ENCODE measurements around the gene THAP11. TPM values are rescaled to one million over a fixed set of nuclear protein-coding genes. Genes with fewer than 3 reads are reported as not detected.

THAP11 gene
- total and polyA plus RNA-seq, 2 of the 13 experiments (the other 11 are each of a cell fraction or from before 2014, with no cell fraction given) = 44.2 to 53.4 TPM

- peak; percentile 15 for TF ChIP-seq MEIS2 (CRISPR knock-in tag; IDR thresholded peaks at IDR 0.05)
- TF ChIP-seq CREB3 (CRISPR knock-in tag; IDR thresholded peaks at IDR 0.05) = no peak; the same call in 1 of the 2 replicates
- peak; percentile 81 for TF ChIP-seq NFKBIZ (CRISPR knock-in tag; IDR thresholded peaks at IDR 0.05)
- TF ChIP-seq FUBP1 (CRISPR knock-in tag; IDR thresholded peaks at IDR 0.05; ENCODE audit: borderline replicate concordance) = peak; percentile 79; the same call in 1 of the 2 replicates
- TF ChIP-seq HNRNPUL1 (IDR thresholded peaks at IDR 0.05; ENCODE audit: low read depth, low read length) = no peak
- peak; percentile 80; the same call in 1 of the 2 replicates for TF ChIP-seq SIX1 (CRISPR knock-in tag; IDR thresholded peaks at IDR 0.05; ENCODE audit: borderline replicate concordance)
- no peak for TF ChIP-seq ZFP62 (CRISPR knock-in tag; IDR thresholded peaks at IDR 0.05)
- TF ChIP-seq NBN (conservative IDR thresholded peaks at IDR 0.05) = no peak
- no peak for TF ChIP-seq DNMT3B (CRISPR knock-in tag; conservative IDR thresholded peaks at IDR 0.05)
- TF ChIP-seq ZNF441 (CRISPR knock-in tag; IDR thresholded peaks at IDR 0.05; ENCODE audit: borderline replicate concordance) = peak; percentile 79
- TF ChIP-seq ZBTB34 (CRISPR knock-in tag; IDR thresholded peaks at IDR 0.05) = peak; percentile 88
- peak; percentile 79; the same call in 1 of the 2 replicates for TF ChIP-seq ARID2 (CRISPR knock-in tag; IDR thresholded peaks at IDR 0.05; ENCODE audit: borderline replicate concordance)
- TF ChIP-seq NR0B2 (CRISPR knock-in tag; IDR thresholded peaks at IDR 0.05) = no peak
- no peak for TF ChIP-seq ZNF230 (CRISPR knock-in tag; IDR thresholded peaks at IDR 0.05)
- no peak for TF ChIP-seq MAZ (IDR thresholded peaks at IDR 0.05; ENCODE audit: borderline replicate concordance, low read depth, low read length)
- peak; percentile 86 for TF ChIP-seq MAZ (CRISPR knock-in tag; IDR thresholded peaks at IDR 0.05; ENCODE audit: low read depth)
- TF ChIP-seq ELF3 (CRISPR knock-in tag; IDR thresholded peaks at IDR 0.05) = peak; percentile 44; the same call in 1 of the 2 replicates
- TF ChIP-seq ZNF646 (CRISPR knock-in tag; IDR thresholded peaks at IDR 0.05) = 0 out of 2 replicates have a peak, but pooled peaks have one; percentile 6
Measured at GRCh38 chr16:67841816-67842508, at the start of gene THAP11 (continued).

Measured in HepG2 (cell line).